GM12878 (cell line): ENCODE measurements around the gene USF1. TPM values are rescaled to one million over a fixed set of nuclear protein-coding genes. Genes with fewer than 3 reads are reported as not detected.

Source experiments
- ATAC-seq: fragments of 200-7000 bp; cut with Tn5 transposase; 3 replicates; pipeline ENCODE4 v1.9.1; 2020; ENCODE audit warnings: mild to moderate bottlenecking, moderate library complexity
- BruUV-seq: library from RNA; stranded (reverse); fragments of 400-500 nt; replicated peaks from 2 replicates; lab custom pipeline; 2021; lab: Mats Ljungman, UMichigan
- CTCF ChIA-PET: fragments of 300-600 bp; sonication (Branson Sonifier 250); formaldehyde crosslinking; extraction: SDS; loops from one replicate; lab custom pipeline; 2021; ENCODE audit warnings: inconsistent platforms; lab: Yijun Ruan, JAX
- POLR2A ChIA-PET: fragments of 350-600 bp; formaldehyde crosslinking; extraction: SDS; loops from one replicate; lab custom pipeline; 2021; ENCODE audit warnings: inconsistent platforms; lab: Charles Lee
- RAD21 ChIA-PET: fragments of 300-600 bp; sonication (Branson Sonifier 250); formaldehyde crosslinking; loops from one replicate; lab custom pipeline; 2023; ENCODE audit warnings: antibody characterized with exemption; ENCODE audit not compliant: unreplicated experiment; lab: Charles Lee
- SMC1A ChIA-PET: fragments of 300-600 bp; sonication (Branson Sonifier 250); formaldehyde crosslinking; loops from one replicate; lab custom pipeline; 2023; ENCODE audit not compliant: unreplicated experiment, uncharacterized antibody; lab: Charles Lee
- DNase-seq: peaks from one replicate; pipeline ENCODE4 v3.0.0-alpha.2; 2011; ENCODE audit warnings: low read depth, low spot score
- FAIRE-seq: peaks from 3 replicates; lab custom pipeline; 2011; peaks lifted over from hg19 to GRCh38; lab: Jason Lieb, UNC
- H2AFZ ChIP-seq: 2 replicates; pipeline ENCODE4 v1.6.0; 2011; ENCODE audit warnings: low read depth, low read length, control low read depth; ENCODE audit not compliant: control insufficient read depth
- H3K27ac ChIP-seq: 2 replicates; pipeline ENCODE4 v1.5.1; 2011; ENCODE audit warnings: control low read depth; ENCODE audit not compliant: control insufficient read depth, insufficient read depth
- H3K27me3 ChIP-seq, 2 experiments: replicated peaks in 1 of 2; 2 replicates each; pipeline versions ENCODE4 v1.6.0 to v1.6.1; 2011; ENCODE audit warnings: low read length in 1 of 2; ENCODE audit not compliant: control insufficient read depth in 2 of 2, insufficient read depth in 2 of 2
- H3K36me3 ChIP-seq, 2 experiments: 2 replicates each; pipeline ENCODE4 v1.5.1; 2011; ENCODE audit warnings: low read length in 1 of 2; ENCODE audit not compliant: control insufficient read depth in 2 of 2, insufficient read depth in 2 of 2
- H3K4me1 ChIP-seq: 2 replicates; pipeline ENCODE4 v1.6.1; 2011; ENCODE audit warnings: mild to moderate bottlenecking, low read length, moderate library complexity, mixed read lengths; ENCODE audit not compliant: control insufficient read depth, insufficient read depth
- H3K4me2 ChIP-seq: 2 replicates; pipeline ENCODE4 v1.6.0; 2011; ENCODE audit warnings: control low read depth; ENCODE audit not compliant: control insufficient read depth, insufficient read depth
- H3K4me3 ChIP-seq: fragments of 200-600 bp; sonication (generic); 2 replicates; pipeline ENCODE4 v1.5.1; 2016
- H3K79me2 ChIP-seq: 2 replicates; pipeline ENCODE4 v1.6.0; 2011; ENCODE audit warnings: low read length; ENCODE audit not compliant: control insufficient read depth, insufficient read depth
- H3K9ac ChIP-seq: 2 replicates; pipeline ENCODE4 v1.8.0; 2011; ENCODE audit warnings: low read length, control low read depth, mixed read lengths; ENCODE audit not compliant: control insufficient read depth, insufficient read depth
- H3K9me3 ChIP-seq: replicated peaks from 3 replicates; pipeline ENCODE4 v1.5.1; 2011; ENCODE audit warnings: mild to moderate bottlenecking, low read length; ENCODE audit not compliant: control insufficient read depth, insufficient read depth
- H4K20me1 ChIP-seq: 2 replicates; pipeline ENCODE4 v1.6.0; 2011; ENCODE audit not compliant: control insufficient read depth, insufficient read depth
- KLF5 ChIP-seq: fragments of 450-650 bp; IDR thresholded peaks from 2 replicates; pipeline ENCODE4 v1.6.1; 2014; ENCODE audit warnings: mild to moderate bottlenecking; ENCODE audit not compliant: partially characterized antibody
- NBN ChIP-seq: fragments of 450-650 bp; IDR thresholded peaks from 2 replicates; pipeline ENCODE4 v1.6.1; 2016
- NKRF ChIP-seq: fragments of 450-650 bp; conservative IDR thresholded peaks from 2 replicates; pipeline ENCODE4 v1.6.1; 2017; ENCODE audit warnings: mild to moderate bottlenecking, moderate library complexity
- PML ChIP-seq: IDR thresholded peaks from 2 replicates; pipeline ENCODE4 v1.6.1; 2012; ENCODE audit warnings: low read length, inconsistent platforms
- SP1 ChIP-seq: IDR thresholded peaks from one replicate; pipeline ENCODE4 v1.6.1; 2011; ENCODE audit warnings: low read depth, low read length
- WGBS: methylation state at CpG from one replicate; pipeline ENCODE4 v1.1.6; 2016; ENCODE audit warnings: low lambda C conversion rate; ENCODE audit not compliant: insufficient replicate concordance, insufficient coverage; ENCODE audit errors: missing lambda C conversion rate; 5-methylcytosine and 5-hydroxymethylcytosine counted together
- in situ Hi-C: fragments of 300-500 bp; cut with MboI; formaldehyde crosslinking; loops from 9 replicates; pipeline ENCODE4 v1.14.3; 2018; ENCODE audit warnings: mixed read lengths
- intact Hi-C: fragments of 100-400 bp; cut with micrococcal nuclease; formaldehyde crosslinking; loops from one replicate; pipeline ENCODE4 v1.14.2; 2022; ENCODE audit not compliant: unreplicated experiment
- polyA plus RNA-seq, 11 experiments: library from polyadenylated mRNA; depleted of rRNA in 4 of 11; unstranded in 6 of 11; stranded (reverse) in 5 of 11; fragments of >200 nt; fragmentation: Nextera tagmentation in 4 of 11; fragmentation: Illumina TruSeq in 1 of 11; extraction: Ambion mirVana in 4 of 11; extraction: Trizol in 1 of 11; gene quantifications; 1 replicate in 1 of 11; 2 replicates in 10 of 11; pipeline versions ENCODE4 v1.2.1 to v1.2.3, GENCODE V29; 2011 to 2016; ENCODE audit warnings: inconsistent platforms in 2 of 11, missing spikeins in 2 of 11, low read depth in 1 of 11
- total RNA-seq, 4 experiments: library from RNA; depleted of rRNA in 3 of 4; stranded (reverse); fragments of >200 nt in 3 of 4; fragmentation: Illumina TruSeq in 1 of 4; extraction: Trizol in 1 of 4; gene quantifications; 2 replicates each; pipeline versions ENCODE4 v1.2.1 to v1.2.3, GENCODE V29; 2013 to 2021

USF1 gene
- total and polyA plus RNA-seq, 10 of the 15 experiments (the other 5 are each of a cell fraction or from before 2014, with no cell fraction given), result 9.4 to 92.1 (median 53.5) TPM

GRCh38 chr1:161085165-161085564 is 39.4 kb upstream of the USF1 start (continued):
- no peak for TF ChIP-seq SP1

GRCh38 chr1:161084597-161084988 is 38.8 kb upstream of the USF1 start:
- in situ Hi-C loops, result no loop called here
- Histone ChIP-seq H3K4me1 (no peaks in the 10 kb centered on the region; the same call in 1 of the 2 replicates), H2AFZ (no peak overlapping the region), H4K20me1 (no peaks in the 10 kb centered on the region), H3K9ac (no peak overlapping the region), H3K36me3 (no peaks in the 10 kb centered on the region), H3K27me3 (no peaks in the 10 kb centered on the region), H3K4me3 (no peak overlapping the region), H3K79me2 (no peaks in the 10 kb centered on the region), H3K27ac (no peak overlapping the region), H3K4me2 (no peak overlapping the region), H3K9me3 (no peaks in the 10 kb centered on the region)
- FAIRE-seq (no peak), ATAC-seq (no peak), DNase-seq (no peak)
- CTCF ChIA-PET, result interaction anchor here (1.0 to 1.3 kb wide), 2 partner anchors 9 to 10 kb away, joined by 3 to 5 read pairs; no protein-coding TSS in a partner anchor
- WGBS, result 7% methylated on average over 1 of the region's 1 CpG
- RAD21 ChIA-PET, result interaction anchor here (1.4 kb wide), 1 partner anchor 13 kb away, joined by 3 read pairs; no protein-coding TSS in a partner anchor
- intact Hi-C loops, result no loop called here
- SMC1A ChIA-PET, result interaction anchor here (1.1 to 2.7 kb wide), 3 partner anchors 9 to 175 kb away, joined by 3 to 8 read pairs (median 3); no protein-coding TSS in a partner anchor
- POLR2A ChIA-PET, result no interaction called here
- no TSS peak for BruUV-seq
- TF ChIP-seq NBN (no peak), PML (no peak), KLF5 (no peak), NKRF (no peak)
